H1 (cell line): Measurements from ENCODE around the gene TAS2R39. TPM values are rescaled to one million over a fixed set of nuclear protein-coding genes. Genes with fewer than 3 reads are reported as not detected.

Source experiments
- CTCF ChIA-PET: fragments of 300-600 bp; sonication (Branson Sonifier 250); formaldehyde crosslinking; loops from one replicate; lab custom pipeline; 2021; ENCODE audit not compliant: partially characterized antibody; lab: Charles Lee
- POLR2A ChIA-PET: fragments of 300-600 bp; sonication (Branson Sonifier 250); formaldehyde crosslinking; loops from one replicate; lab custom pipeline; 2021; ENCODE audit warnings: inconsistent platforms; ENCODE audit not compliant: partially characterized antibody; lab: Charles Lee
- DNase-seq, 2 experiments: peaks; one replicate each; pipeline versions ENCODE4 v3.0.0 to v3.0.0-alpha.2; 2010 to 2022; ENCODE audit warnings: low spot score in 2 of 2, low read depth in 1 of 2, mixed read lengths in 1 of 2
- FAIRE-seq: peaks from 2 replicates; lab custom pipeline; 2011; peaks lifted over from hg19 to GRCh38; lab: Jason Lieb, UNC
- H2AFZ ChIP-seq: 2 replicates; pipeline ENCODE4 v1.8.1; 2012; ENCODE audit warnings: low read length, inconsistent platforms
- H2AK5ac ChIP-seq: 2 replicates; pipeline ENCODE4 v1.6.1; 2013; ENCODE audit warnings: low read depth, low read length
- H2BK120ac ChIP-seq: replicated peaks from 2 replicates; pipeline ENCODE3; 2013; ENCODE audit warnings: low read depth, low read length, inconsistent platforms
- H2BK12ac ChIP-seq: 2 replicates; pipeline ENCODE4 v1.6.1; 2013; ENCODE audit warnings: low read depth, low read length
- H2BK15ac ChIP-seq: 2 replicates; pipeline ENCODE4 v1.6.1; 2013; ENCODE audit warnings: low read length
- H2BK20ac ChIP-seq: 2 replicates; pipeline ENCODE4 v1.6.1; 2013; ENCODE audit warnings: low read length
- H2BK5ac ChIP-seq: 2 replicates; pipeline ENCODE4 v1.6.1; 2013; ENCODE audit warnings: low read depth, low read length
- H3K14ac ChIP-seq: 2 replicates; pipeline ENCODE4 v1.6.1; 2013; ENCODE audit warnings: inconsistent platforms; ENCODE audit not compliant: insufficient read length
- H3K18ac ChIP-seq: 2 replicates; pipeline ENCODE4 v1.6.1; 2013; ENCODE audit warnings: low read length; ENCODE audit errors: extremely low read depth
- H3K23ac ChIP-seq: 2 replicates; pipeline ENCODE4 v1.6.1; 2013; ENCODE audit warnings: inconsistent platforms; ENCODE audit not compliant: insufficient read length
- H3K23me2 ChIP-seq: 2 replicates; pipeline ENCODE4 v1.6.1; 2013; ENCODE audit warnings: low read depth, low read length
- H3K27ac ChIP-seq: 2 replicates; pipeline ENCODE4 v1.6.1; 2011; ENCODE audit warnings: low read depth, low read length, inconsistent platforms
- H3K27me3 ChIP-seq, 4 experiments: replicated peaks in 1 of 4; 1 replicate in 1 of 4; 2 replicates in 3 of 4; pipeline versions ENCODE4 v1.6.1 to v1.8.1; 2011 to 2013; ENCODE audit warnings: low read length in 3 of 4, mild to moderate bottlenecking in 3 of 4, inconsistent platforms in 2 of 4, mixed read lengths in 2 of 4, moderate library complexity in 1 of 4; ENCODE audit not compliant: control insufficient read depth in 3 of 4, insufficient read depth in 3 of 4; ENCODE audit errors: extremely low read depth in 1 of 4
- H3K36me3 ChIP-seq, 4 experiments: 2 replicates each; pipeline versions ENCODE4 v1.6.1 to v1.8.1; 2011 to 2013; ENCODE audit warnings: mild to moderate bottlenecking in 4 of 4, low read length in 3 of 4, moderate library complexity in 2 of 4, control low read depth in 1 of 4, inconsistent platforms in 1 of 4; ENCODE audit not compliant: insufficient read depth in 4 of 4, control insufficient read depth in 2 of 4
- H3K4ac ChIP-seq: replicated peaks from 2 replicates; pipeline ENCODE3; 2013; ENCODE audit warnings: low read length, low read depth, mixed read lengths, inconsistent platforms; ENCODE audit not compliant: insufficient read length
- H3K4me1 ChIP-seq, 4 experiments: replicated peaks in 1 of 4; 1 replicate in 1 of 4; 2 replicates in 3 of 4; pipeline versions ENCODE4 v1.6.1 to v1.8.1; 2011 to 2013; ENCODE audit warnings: low read length in 3 of 4, inconsistent platforms in 2 of 4, mixed read lengths in 1 of 4; ENCODE audit not compliant: insufficient read depth in 4 of 4, control insufficient read depth in 3 of 4
- H3K4me2 ChIP-seq, 2 experiments: 2 replicates each; pipeline versions ENCODE4 v1.6.1 to v1.8.1; 2011 to 2013; ENCODE audit warnings: low read depth in 2 of 2, low read length in 2 of 2, control low read depth in 1 of 2, inconsistent platforms in 1 of 2, mild to moderate bottlenecking in 1 of 2; ENCODE audit not compliant: insufficient read depth in 1 of 2
- H3K4me3 ChIP-seq, 4 experiments: fragments of 200-600, 300-600 bp in 1 of 4; sonication (generic), shearing (Covaris generic), sonication (Bioruptor Twin) in 1 of 4; 2 replicates each; pipeline versions ENCODE4 v1.5.1 to v1.8.1; 2011 to 2016; ENCODE audit warnings: low read length in 4 of 4, low read depth in 3 of 4, control low read depth in 2 of 4, inconsistent platforms in 2 of 4, mild to moderate bottlenecking in 2 of 4, mixed read lengths in 1 of 4, moderate library complexity in 1 of 4; ENCODE audit not compliant: insufficient read depth in 2 of 4; ENCODE audit errors: extremely low read depth in 1 of 4
- H3K56ac ChIP-seq: replicated peaks from 2 replicates; pipeline ENCODE3; 2013; ENCODE audit warnings: low read depth, mild to moderate bottlenecking, mixed read lengths, low read length, inconsistent platforms; ENCODE audit not compliant: insufficient read length
- H3K79me1 ChIP-seq: 2 replicates; pipeline ENCODE4 v1.6.1; 2013; ENCODE audit warnings: low read depth, low read length, control low read depth
- H3K79me2 ChIP-seq, 2 experiments: 2 replicates each; pipeline versions ENCODE4 v1.6.1 to v1.8.1; 2012 to 2013; ENCODE audit warnings: low read length in 2 of 2, mild to moderate bottlenecking in 2 of 2, inconsistent platforms in 1 of 2; ENCODE audit not compliant: insufficient read depth in 2 of 2, control insufficient read depth in 1 of 2
- H3K9ac ChIP-seq, 4 experiments: replicated peaks in 1 of 4; 1 replicate in 1 of 4; 2 replicates in 3 of 4; pipeline versions ENCODE4 v1.6.1 to v1.8.1; 2011 to 2013; ENCODE audit warnings: low read depth in 3 of 4, low read length in 3 of 4, control low read depth in 2 of 4, mild to moderate bottlenecking in 2 of 4, moderate library complexity in 2 of 4, inconsistent platforms in 1 of 4; ENCODE audit errors: extremely low read depth in 1 of 4
- H3K9me3 ChIP-seq, 2 experiments: 2 replicates each; pipeline versions ENCODE4 v1.6.1 to v1.8.1; 2012 to 2013; ENCODE audit warnings: mild to moderate bottlenecking in 2 of 2, moderate library complexity in 2 of 2, control low read depth in 1 of 2, inconsistent platforms in 1 of 2, low read depth in 1 of 2, low read length in 1 of 2, mixed read lengths in 1 of 2; ENCODE audit not compliant: insufficient read depth in 2 of 2
- H4K20me1 ChIP-seq, 2 experiments: replicated peaks in 1 of 2; 2 replicates each; pipeline versions ENCODE3 to v1.8.1; 2011 to 2013; ENCODE audit warnings: inconsistent platforms in 2 of 2, low read length in 2 of 2, mild to moderate bottlenecking in 1 of 2; ENCODE audit not compliant: insufficient read depth in 2 of 2, control insufficient read depth in 1 of 2
- H4K5ac ChIP-seq: 2 replicates; pipeline ENCODE4 v1.6.1; 2013; ENCODE audit warnings: low read length, low read depth, mixed read lengths, inconsistent platforms; ENCODE audit not compliant: insufficient read length
- H4K8ac ChIP-seq: 2 replicates; pipeline ENCODE4 v1.8.0; 2013; ENCODE audit warnings: mild to moderate bottlenecking, moderate library complexity, low read length, inconsistent platforms; ENCODE audit not compliant: insufficient read depth; ENCODE audit errors: extremely low read depth
- H4K91ac ChIP-seq: replicated peaks from 2 replicates; pipeline ENCODE3; 2013; ENCODE audit warnings: low read length, mixed read lengths, inconsistent platforms; ENCODE audit not compliant: insufficient read length
- RAD21 ChIP-seq, 2 experiments: IDR thresholded peaks in 1 of 2; conservative IDR thresholded peaks in 1 of 2; 2 replicates each; pipeline ENCODE4 v1.6.1; 2011; ENCODE audit warnings: low read depth in 2 of 2, low read length in 2 of 2, improper control_type of control experiment in 1 of 2, inconsistent platforms in 1 of 2, mild to moderate bottlenecking in 1 of 2, moderate library complexity in 1 of 2
- SIRT6 ChIP-seq: IDR thresholded peaks from one replicate; pipeline ENCODE4 v1.7.1; 2012; ENCODE audit warnings: low read length, inconsistent platforms
- polyA plus RNA-seq, 7 experiments: library from polyadenylated mRNA; depleted of rRNA in 3 of 7; stranded (reverse) in 5 of 7; unstranded in 2 of 7; fragments of >200 nt in 5 of 7; fragments of 200-250 nt in 2 of 7; gene quantifications; 1 replicate in 5 of 7; 2 replicates in 1 of 7; 4 replicates in 1 of 7; pipeline versions ENCODE4 v1.2.1 to v1.2.3, GENCODE V29; 2011 to 2013; ENCODE audit warnings: missing spikeins in 2 of 7, mixed read lengths in 2 of 7
- total RNA-seq: library from RNA; stranded (reverse); fragmentation: NEBNext Ultra II Directional; extraction: Animal tissue kit (Norgen Biotek cat#: 25700); gene quantifications from 2 replicates; pipeline ENCODE4 v1.2.1, GENCODE V29; 2021

The TAS2R39 gene
- total and polyA plus RNA-seq, 2 of the 8 experiments (the other 6 are each of a cell fraction or from before 2014, with no cell fraction given) = not detected

- Histone ChIP-seq H2BK20ac (no peak overlapping the region), H3K14ac (no peak overlapping the region), H3K23me2 (no peaks in the 10 kb centered on the region), H3K27me3 (no peaks in the 10 kb centered on the region), H4K20me1 (no peaks in the 10 kb centered on the region), H4K91ac (no peak overlapping the region), H2BK5ac (no peak overlapping the region), H3K4me1 (no peaks in the 10 kb centered on the region), H3K18ac (no peak overlapping the region), H4K8ac (no peak overlapping the region), H3K9ac (no peak overlapping the region), H2BK12ac (no peak overlapping the region), H3K79me2 (no peaks in the 10 kb centered on the region), H2AFZ (no peak overlapping the region), H3K4ac (no peak overlapping the region), H3K56ac (no peak overlapping the region), H4K5ac (no peak overlapping the region), H3K27ac (no peak overlapping the region), H3K9me3 (no peaks in the 10 kb centered on the region), H3K4me3 (no peak overlapping the region), H3K23ac (no peak overlapping the region), H3K36me3 (no peaks in the 10 kb centered on the region), H2BK120ac (no peak overlapping the region), H3K79me1 (no peaks in the 10 kb centered on the region), H3K4me2 (no peak overlapping the region), H2AK5ac (no peak overlapping the region), H2BK15ac (no peak overlapping the region)
- ChIA-PET POLR2A (no interaction called here), CTCF (interaction anchor here (0.6 to 2.7 kb wide), 3 partner anchors 93 to 163 kb away, joined by 3 to 11 read pairs (median 4); no protein-coding TSS in a partner anchor)
- DNase-seq = no peak
- FAIRE-seq = no peak
- TF ChIP-seq RAD21 (IDR thresholded peaks at IDR 0.05 in 1 of 2, conservative IDR thresholded peaks at IDR 0.05 in 1 of 2; ENCODE audit: low read depth in 2 of 2, low read length in 2 of 2) = no peak
- TF ChIP-seq SIRT6 = no peak
These were observed 11.5 kb upstream of the TAS2R39 start for GRCh38 chr7:143171697-143172096.
